HCT116 (cell line): ENCODE results near the gene HUWE1. TPM values are rescaled to one million over a fixed set of nuclear protein-coding genes. Genes with fewer than 3 reads are reported as not detected.

Experiments used
- ATAC-seq: fragments of 200-7000 bp; cut with Tn5 transposase; 2 replicates; pipeline ENCODE4 v1.9.1; 2020; ENCODE audit warnings: mild to moderate bottlenecking, moderate library complexity
- Bru-seq: library from RNA; stranded (reverse); fragments of 400-500 nt; gene quantifications from one replicate; lab custom pipeline; 2021; lab: Mats Ljungman, UMichigan
- BruChase-seq, 2 experiments: library from RNA; stranded (reverse); fragments of 400-500 nt; gene quantifications; one replicate each; lab custom pipeline; 2021; lab: Mats Ljungman, UMichigan
- BruUV-seq: library from RNA; stranded (reverse); fragments of 400-500 nt; replicated peaks from 2 replicates; lab custom pipeline; 2021; lab: Mats Ljungman, UMichigan
- CTCF ChIA-PET: fragments of 300-600 bp; sonication (Branson Sonifier 250); formaldehyde crosslinking; loops from one replicate; lab custom pipeline; 2021; ENCODE audit warnings: antibody characterized with exemption; lab: Charles Lee
- POLR2A ChIA-PET: fragments of 300-600, 350-600 bp; sonication (Branson Sonifier 250); formaldehyde crosslinking; loops from one replicate; lab custom pipeline; 2021; ENCODE audit warnings: antibody characterized with exemption; lab: Charles Lee
- RAD21 ChIA-PET, 2 experiments: fragments of 300-600 bp; sonication (Branson Sonifier 250); formaldehyde crosslinking; loops; one replicate each; lab custom pipeline; 2023; ENCODE audit warnings: low total read pairs in 2 of 2; ENCODE audit not compliant: uncharacterized antibody in 2 of 2, unreplicated experiment in 2 of 2, low non-redundant PET in 1 of 2; lab: Charles Lee
- DNase-seq: peaks from one replicate; pipeline ENCODE4 v3.0.0-alpha.2; 2010; ENCODE audit warnings: low read depth, low spot score
- H2AFZ ChIP-seq: fragments of 200-600 bp; shearing (Covaris generic), sonication (generic); 2 replicates; pipeline ENCODE4 v1.6.1; 2017; ENCODE audit warnings: low read depth, mixed run types, mixed read lengths, antibody characterized with exemption, low read length; ENCODE audit not compliant: poor library complexity, severe bottlenecking
- H3K27ac ChIP-seq: 2 replicates; pipeline ENCODE4 v1.5.1; 2012; ENCODE audit warnings: low read depth, low read length
- H3K27me3 ChIP-seq: fragments of 200-600 bp; sonication (generic); 2 replicates; pipeline ENCODE4 v1.6.1; 2016; ENCODE audit warnings: mixed run types, low read length, mixed read lengths; ENCODE audit not compliant: insufficient read depth
- H3K36me3 ChIP-seq, 2 experiments: fragments of 200-500 bp in 1 of 2; fragments of 200-600 bp in 1 of 2; sonication (Bioruptor generic) in 1 of 2; sonication (generic) in 1 of 2; 2 replicates each; pipeline versions ENCODE4 v1.5.1 to v1.6.1; 2014 to 2016; ENCODE audit warnings: low read length in 2 of 2, inconsistent platforms in 1 of 2, mixed read lengths in 1 of 2, mixed run types in 1 of 2; ENCODE audit not compliant: insufficient read depth in 2 of 2, control insufficient read depth in 1 of 2
- H3K4me1 ChIP-seq, 2 experiments: fragments of 200-600 bp in 1 of 2; sonication (generic) in 1 of 2; 2 replicates each; pipeline versions ENCODE4 v1.5.1 to v1.6.1; 2012 to 2017; ENCODE audit warnings: low read length in 2 of 2, inconsistent platforms in 1 of 2, mild to moderate bottlenecking in 1 of 2, mixed read lengths in 1 of 2, mixed run types in 1 of 2, moderate library complexity in 1 of 2; ENCODE audit not compliant: insufficient read depth in 2 of 2, control insufficient read depth in 1 of 2
- H3K4me2 ChIP-seq: fragments of 200-600 bp; sonication (generic); 2 replicates; pipeline ENCODE4 v1.6.1; 2017; ENCODE audit warnings: mixed run types, low read length, mixed read lengths
- H3K4me3 ChIP-seq, 2 experiments: fragments of 200-600 bp in 1 of 2; sonication (generic) in 1 of 2; replicated peaks in 1 of 2; 2 replicates each; pipeline ENCODE4 v1.5.1; 2011 to 2016; ENCODE audit warnings: low read length in 2 of 2, control low read depth in 1 of 2, low read depth in 1 of 2, mild to moderate bottlenecking in 1 of 2, mixed read lengths in 1 of 2, mixed run types in 1 of 2
- H3K79me2 ChIP-seq: fragments of 200-600 bp; sonication (generic); 2 replicates; pipeline ENCODE4 v1.6.1; 2017; ENCODE audit warnings: mild to moderate bottlenecking, mixed run types, low read length, moderate library complexity, mixed read lengths; ENCODE audit not compliant: insufficient read depth
- H3K9ac ChIP-seq: fragments of 200-600 bp; sonication (generic); 2 replicates; pipeline ENCODE4 v1.6.1; 2016; ENCODE audit warnings: low read length, mixed read lengths
- H3K9me2 ChIP-seq: fragments of 200-600 bp; sonication (generic), shearing (Covaris generic); 2 replicates; pipeline ENCODE4 v1.6.1; 2017; ENCODE audit warnings: mixed run types, mild to moderate bottlenecking, moderate library complexity; ENCODE audit not compliant: insufficient read depth
- H3K9me3 ChIP-seq, 2 experiments: fragments of 200-500 bp in 1 of 2; fragments of 200-600 bp in 1 of 2; sonication (Bioruptor generic) in 1 of 2; sonication (generic) in 1 of 2; 2 replicates each; pipeline ENCODE4 v1.6.1; 2014 to 2017; ENCODE audit warnings: low read length in 2 of 2, mixed read lengths in 2 of 2, inconsistent platforms in 1 of 2, low read depth in 1 of 2, mild to moderate bottlenecking in 1 of 2, mixed run types in 1 of 2, moderate library complexity in 1 of 2; ENCODE audit not compliant: control insufficient read depth in 1 of 2, insufficient read depth in 1 of 2
- H4K20me1 ChIP-seq: fragments of 200-600 bp; sonication (generic), shearing (Covaris generic); 2 replicates; pipeline ENCODE4 v1.6.1; 2017; ENCODE audit warnings: mixed run types, mild to moderate bottlenecking, moderate library complexity; ENCODE audit not compliant: insufficient read depth
- POLR2A ChIP-seq: IDR thresholded peaks from 2 replicates; pipeline ENCODE4 v1.7.0; 2011; ENCODE audit warnings: borderline replicate concordance; ENCODE audit not compliant: insufficient read depth, insufficient read length; ENCODE audit errors: extremely low read depth
- POLR2AphosphoS5 ChIP-seq: IDR thresholded peaks from 2 replicates; pipeline ENCODE4 v1.6.1; 2011; ENCODE audit warnings: mild to moderate bottlenecking, low read depth, low read length, moderate library complexity
- ZBTB33 ChIP-seq: IDR thresholded peaks from 2 replicates; pipeline ENCODE4 v1.6.1; 2011; ENCODE audit warnings: mild to moderate bottlenecking, low read length, moderate library complexity; ENCODE audit not compliant: insufficient replicate concordance; ENCODE audit errors: extremely low read depth
- ZFX ChIP-seq: fragments of 450-650 bp; IDR thresholded peaks from 2 replicates; pipeline ENCODE4 v1.6.1; 2017
- intact Hi-C: fragments of 100-400 bp; cut with micrococcal nuclease; formaldehyde crosslinking; loops from 2 replicates; pipeline ENCODE4 v1.10.0; 2022
- long read RNA-seq: library from polyadenylated mRNA; unstranded; transcript quantifications from one replicate; pipeline ENCODE4 v2.0.0, GENCODE V29; 2021; ENCODE audit not compliant: unreplicated experiment
- polyA plus RNA-seq: library from polyadenylated mRNA; unstranded; fragments of >200 nt; gene quantifications from 2 replicates; pipeline ENCODE4 v1.2.1, GENCODE V29; 2012; ENCODE audit warnings: missing spikeins
- total RNA-seq: library from RNA; stranded (reverse); gene quantifications from one replicate; pipeline ENCODE4 v1.2.1, GENCODE V29; 2021; ENCODE audit not compliant: unreplicated experiment

Gene HUWE1, protein sequence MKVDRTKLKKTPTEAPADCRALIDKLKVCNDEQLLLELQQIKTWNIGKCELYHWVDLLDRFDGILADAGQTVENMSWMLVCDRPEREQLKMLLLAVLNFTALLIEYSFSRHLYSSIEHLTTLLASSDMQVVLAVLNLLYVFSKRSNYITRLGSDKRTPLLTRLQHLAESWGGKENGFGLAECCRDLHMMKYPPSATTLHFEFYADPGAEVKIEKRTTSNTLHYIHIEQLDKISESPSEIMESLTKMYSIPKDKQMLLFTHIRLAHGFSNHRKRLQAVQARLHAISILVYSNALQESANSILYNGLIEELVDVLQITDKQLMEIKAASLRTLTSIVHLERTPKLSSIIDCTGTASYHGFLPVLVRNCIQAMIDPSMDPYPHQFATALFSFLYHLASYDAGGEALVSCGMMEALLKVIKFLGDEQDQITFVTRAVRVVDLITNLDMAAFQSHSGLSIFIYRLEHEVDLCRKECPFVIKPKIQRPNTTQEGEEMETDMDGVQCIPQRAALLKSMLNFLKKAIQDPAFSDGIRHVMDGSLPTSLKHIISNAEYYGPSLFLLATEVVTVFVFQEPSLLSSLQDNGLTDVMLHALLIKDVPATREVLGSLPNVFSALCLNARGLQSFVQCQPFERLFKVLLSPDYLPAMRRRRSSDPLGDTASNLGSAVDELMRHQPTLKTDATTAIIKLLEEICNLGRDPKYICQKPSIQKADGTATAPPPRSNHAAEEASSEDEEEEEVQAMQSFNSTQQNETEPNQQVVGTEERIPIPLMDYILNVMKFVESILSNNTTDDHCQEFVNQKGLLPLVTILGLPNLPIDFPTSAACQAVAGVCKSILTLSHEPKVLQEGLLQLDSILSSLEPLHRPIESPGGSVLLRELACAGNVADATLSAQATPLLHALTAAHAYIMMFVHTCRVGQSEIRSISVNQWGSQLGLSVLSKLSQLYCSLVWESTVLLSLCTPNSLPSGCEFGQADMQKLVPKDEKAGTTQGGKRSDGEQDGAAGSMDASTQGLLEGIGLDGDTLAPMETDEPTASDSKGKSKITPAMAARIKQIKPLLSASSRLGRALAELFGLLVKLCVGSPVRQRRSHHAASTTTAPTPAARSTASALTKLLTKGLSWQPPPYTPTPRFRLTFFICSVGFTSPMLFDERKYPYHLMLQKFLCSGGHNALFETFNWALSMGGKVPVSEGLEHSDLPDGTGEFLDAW (N-terminal part only)
- 197 TPM for total RNA-seq
- polyA plus RNA-seq, result 135 and 139 TPM in 2 replicates
- Bru-seq, nascent RNA, result percentile 94 among the genes with signal in this experiment
- percentile 96 among the genes with signal in this experiment for BruChase-seq, experiment 1, labeled RNA remaining after a 6-hour chase
- BruChase-seq, experiment 2, labeled RNA remaining after a 2-hour chase, result percentile 93 among the genes with signal in this experiment
- long read RNA-seq, partial matches to known transcripts, result 88 of 92 reads
- long read RNA-seq, other reads (novel, unspliced or antisense), result 4 of 92 reads

DNA sequence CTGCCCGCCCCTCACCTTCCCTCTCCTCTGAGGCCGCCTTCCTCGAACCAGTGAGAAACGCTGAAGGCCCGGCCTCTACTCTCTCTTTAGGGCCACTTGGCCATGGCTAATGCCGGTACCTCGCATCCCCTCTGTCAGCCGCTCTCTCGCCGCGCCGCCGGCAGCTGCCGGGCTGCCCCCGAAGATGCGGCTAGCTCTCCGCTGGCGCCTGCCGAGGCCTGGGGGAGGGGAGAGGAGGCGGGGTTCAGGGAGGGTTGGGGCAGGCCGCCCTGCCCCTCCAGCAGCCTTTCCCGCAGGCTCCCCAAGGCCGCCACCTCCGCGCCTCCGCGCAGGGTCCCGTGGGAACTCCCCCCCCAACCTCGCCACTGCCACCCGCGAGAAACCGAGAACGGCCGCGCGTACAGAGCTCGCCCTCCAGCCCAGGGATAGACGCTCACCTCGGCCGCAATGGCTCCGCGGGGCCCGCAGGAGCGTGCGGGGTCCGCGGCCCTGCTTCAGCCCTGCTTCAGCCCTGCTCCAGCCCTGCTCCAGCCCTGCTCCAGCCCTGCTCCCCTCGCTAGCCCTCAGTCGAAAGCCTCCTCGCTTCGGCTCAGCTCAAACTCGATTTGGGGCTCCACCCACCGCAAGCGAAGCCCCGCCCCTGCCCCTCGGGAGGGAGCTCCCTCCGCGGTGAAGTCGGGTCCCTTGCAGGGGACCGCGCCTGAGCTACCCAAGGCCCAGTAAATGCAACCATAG, at the start of gene HUWE1:
HUWE1 (minus strand) TSS at position 569 of the 735 bp plus-strand sequence. CDS start 32,612 bp downstream, outside the sequence.
- peak within 1 kb of the TSS; percentile 91 for H3K9ac ChIP-seq
- peaks cover 39% of the 10 kb centered on the region for H3K79me2 ChIP-seq
- no peaks in the 10 kb centered on the region for H3K9me3 ChIP-seq
- ATAC-seq, result peak; percentile 50
- peak within 1 kb of the TSS; percentile 83 for H3K4me2 ChIP-seq
- peak within 1 kb of the TSS; percentile 66 to 76 for H3K4me3 ChIP-seq
- peaks cover 5% of the 10 kb centered on the region; the same call in 1 of the 2 replicates for H4K20me1 ChIP-seq
- H3K27me3 ChIP-seq, result no peaks in the 10 kb centered on the region
- ChIA-PET POLR2A (interaction anchor here (0.5 to 1.8 kb wide), 9 partner anchors 9 to 146 kb away, joined by 3 to 6 read pairs (median 3); no protein-coding TSS in a partner anchor), CTCF (no interaction called here), RAD21 (interaction anchor here in 1 of 2 experiments (0.8 kb wide), 1 partner anchor 24 kb away, joined by 3 read pairs; no protein-coding TSS in a partner anchor)
- no TSS peak for BruUV-seq
- peak within 1 kb of the TSS; percentile 26 for H2AFZ ChIP-seq
- H3K27ac ChIP-seq, result peak within 1 kb of the TSS; percentile 93
- intact Hi-C loops, result no loop called here
- TF ChIP-seq POLR2AphosphoS5 (peak; percentile 71), ZFX (peak; percentile 53), POLR2A (peak; percentile 57), ZBTB33 (no peak)
- H3K4me1 ChIP-seq, result peaks cover 3 to 22% of the 10 kb centered on the region in 2 experiments; a peak in 3 of 4 replicates
- H3K9me2 ChIP-seq, result no peaks in the 10 kb centered on the region
- peaks cover 3 to 4% of the 10 kb centered on the region in 2 experiments; a peak in 2 of 4 replicates for H3K36me3 ChIP-seq
- no peak for DNase-seq
